H1 (cell line): ENCODE results near the gene ZDHHC16. TPM values are rescaled to one million over a fixed set of nuclear protein-coding genes. Genes with fewer than 3 reads are reported as not detected.

Experiments used
- CTCF ChIA-PET: fragments of 300-600 bp; sonication (Branson Sonifier 250); formaldehyde crosslinking; loops from one replicate; lab custom pipeline; 2021; ENCODE audit not compliant: partially characterized antibody; lab: Charles Lee
- POLR2A ChIA-PET: fragments of 300-600 bp; sonication (Branson Sonifier 250); formaldehyde crosslinking; loops from one replicate; lab custom pipeline; 2021; ENCODE audit warnings: inconsistent platforms; ENCODE audit not compliant: partially characterized antibody; lab: Charles Lee
- DNase-seq, 2 experiments: peaks; one replicate each; pipeline versions ENCODE4 v3.0.0 to v3.0.0-alpha.2; 2010 to 2022; ENCODE audit warnings: low spot score in 2 of 2, low read depth in 1 of 2, mixed read lengths in 1 of 2
- FAIRE-seq: peaks from 2 replicates; lab custom pipeline; 2011; peaks lifted over from hg19 to GRCh38; lab: Jason Lieb, UNC
- H2AFZ ChIP-seq: 2 replicates; pipeline ENCODE4 v1.8.1; 2012; ENCODE audit warnings: low read length, inconsistent platforms
- H2AK5ac ChIP-seq: 2 replicates; pipeline ENCODE4 v1.6.1; 2013; ENCODE audit warnings: low read depth, low read length
- H2BK120ac ChIP-seq: replicated peaks from 2 replicates; pipeline ENCODE3; 2013; ENCODE audit warnings: low read depth, low read length, inconsistent platforms
- H2BK12ac ChIP-seq: 2 replicates; pipeline ENCODE4 v1.6.1; 2013; ENCODE audit warnings: low read depth, low read length
- H2BK15ac ChIP-seq: 2 replicates; pipeline ENCODE4 v1.6.1; 2013; ENCODE audit warnings: low read length
- H2BK20ac ChIP-seq: 2 replicates; pipeline ENCODE4 v1.6.1; 2013; ENCODE audit warnings: low read length
- H2BK5ac ChIP-seq: 2 replicates; pipeline ENCODE4 v1.6.1; 2013; ENCODE audit warnings: low read depth, low read length
- H3K14ac ChIP-seq: 2 replicates; pipeline ENCODE4 v1.6.1; 2013; ENCODE audit warnings: inconsistent platforms; ENCODE audit not compliant: insufficient read length
- H3K18ac ChIP-seq: 2 replicates; pipeline ENCODE4 v1.6.1; 2013; ENCODE audit warnings: low read length; ENCODE audit errors: extremely low read depth
- H3K23ac ChIP-seq: 2 replicates; pipeline ENCODE4 v1.6.1; 2013; ENCODE audit warnings: inconsistent platforms; ENCODE audit not compliant: insufficient read length
- H3K23me2 ChIP-seq: 2 replicates; pipeline ENCODE4 v1.6.1; 2013; ENCODE audit warnings: low read depth, low read length
- H3K27ac ChIP-seq: 2 replicates; pipeline ENCODE4 v1.6.1; 2011; ENCODE audit warnings: low read depth, low read length, inconsistent platforms
- H3K27me3 ChIP-seq, 4 experiments: replicated peaks in 1 of 4; 1 replicate in 1 of 4; 2 replicates in 3 of 4; pipeline versions ENCODE4 v1.6.1 to v1.8.1; 2011 to 2013; ENCODE audit warnings: low read length in 3 of 4, mild to moderate bottlenecking in 3 of 4, inconsistent platforms in 2 of 4, mixed read lengths in 2 of 4, moderate library complexity in 1 of 4; ENCODE audit not compliant: control insufficient read depth in 3 of 4, insufficient read depth in 3 of 4; ENCODE audit errors: extremely low read depth in 1 of 4
- H3K36me3 ChIP-seq, 4 experiments: 2 replicates each; pipeline versions ENCODE4 v1.6.1 to v1.8.1; 2011 to 2013; ENCODE audit warnings: mild to moderate bottlenecking in 4 of 4, low read length in 3 of 4, moderate library complexity in 2 of 4, control low read depth in 1 of 4, inconsistent platforms in 1 of 4; ENCODE audit not compliant: insufficient read depth in 4 of 4, control insufficient read depth in 2 of 4
- H3K4ac ChIP-seq: replicated peaks from 2 replicates; pipeline ENCODE3; 2013; ENCODE audit warnings: low read length, low read depth, mixed read lengths, inconsistent platforms; ENCODE audit not compliant: insufficient read length
- H3K4me1 ChIP-seq, 4 experiments: replicated peaks in 1 of 4; 1 replicate in 1 of 4; 2 replicates in 3 of 4; pipeline versions ENCODE4 v1.6.1 to v1.8.1; 2011 to 2013; ENCODE audit warnings: low read length in 3 of 4, inconsistent platforms in 2 of 4, mixed read lengths in 1 of 4; ENCODE audit not compliant: insufficient read depth in 4 of 4, control insufficient read depth in 3 of 4
- H3K4me2 ChIP-seq, 2 experiments: 2 replicates each; pipeline versions ENCODE4 v1.6.1 to v1.8.1; 2011 to 2013; ENCODE audit warnings: low read depth in 2 of 2, low read length in 2 of 2, control low read depth in 1 of 2, inconsistent platforms in 1 of 2, mild to moderate bottlenecking in 1 of 2; ENCODE audit not compliant: insufficient read depth in 1 of 2
- H3K4me3 ChIP-seq, 4 experiments: fragments of 200-600, 300-600 bp in 1 of 4; sonication (generic), shearing (Covaris generic), sonication (Bioruptor Twin) in 1 of 4; 2 replicates each; pipeline versions ENCODE4 v1.5.1 to v1.8.1; 2011 to 2016; ENCODE audit warnings: low read length in 4 of 4, low read depth in 3 of 4, control low read depth in 2 of 4, inconsistent platforms in 2 of 4, mild to moderate bottlenecking in 2 of 4, mixed read lengths in 1 of 4, moderate library complexity in 1 of 4; ENCODE audit not compliant: insufficient read depth in 2 of 4; ENCODE audit errors: extremely low read depth in 1 of 4
- H3K56ac ChIP-seq: replicated peaks from 2 replicates; pipeline ENCODE3; 2013; ENCODE audit warnings: low read depth, mild to moderate bottlenecking, mixed read lengths, low read length, inconsistent platforms; ENCODE audit not compliant: insufficient read length
- H3K79me1 ChIP-seq: 2 replicates; pipeline ENCODE4 v1.6.1; 2013; ENCODE audit warnings: low read depth, low read length, control low read depth
- H3K79me2 ChIP-seq, 2 experiments: 2 replicates each; pipeline versions ENCODE4 v1.6.1 to v1.8.1; 2012 to 2013; ENCODE audit warnings: low read length in 2 of 2, mild to moderate bottlenecking in 2 of 2, inconsistent platforms in 1 of 2; ENCODE audit not compliant: insufficient read depth in 2 of 2, control insufficient read depth in 1 of 2
- H3K9ac ChIP-seq, 4 experiments: replicated peaks in 1 of 4; 1 replicate in 1 of 4; 2 replicates in 3 of 4; pipeline versions ENCODE4 v1.6.1 to v1.8.1; 2011 to 2013; ENCODE audit warnings: low read depth in 3 of 4, low read length in 3 of 4, control low read depth in 2 of 4, mild to moderate bottlenecking in 2 of 4, moderate library complexity in 2 of 4, inconsistent platforms in 1 of 4; ENCODE audit errors: extremely low read depth in 1 of 4
- H3K9me3 ChIP-seq, 2 experiments: 2 replicates each; pipeline versions ENCODE4 v1.6.1 to v1.8.1; 2012 to 2013; ENCODE audit warnings: mild to moderate bottlenecking in 2 of 2, moderate library complexity in 2 of 2, control low read depth in 1 of 2, inconsistent platforms in 1 of 2, low read depth in 1 of 2, low read length in 1 of 2, mixed read lengths in 1 of 2; ENCODE audit not compliant: insufficient read depth in 2 of 2
- H4K20me1 ChIP-seq, 2 experiments: replicated peaks in 1 of 2; 2 replicates each; pipeline versions ENCODE3 to v1.8.1; 2011 to 2013; ENCODE audit warnings: inconsistent platforms in 2 of 2, low read length in 2 of 2, mild to moderate bottlenecking in 1 of 2; ENCODE audit not compliant: insufficient read depth in 2 of 2, control insufficient read depth in 1 of 2
- H4K5ac ChIP-seq: 2 replicates; pipeline ENCODE4 v1.6.1; 2013; ENCODE audit warnings: low read length, low read depth, mixed read lengths, inconsistent platforms; ENCODE audit not compliant: insufficient read length
- H4K8ac ChIP-seq: 2 replicates; pipeline ENCODE4 v1.8.0; 2013; ENCODE audit warnings: mild to moderate bottlenecking, moderate library complexity, low read length, inconsistent platforms; ENCODE audit not compliant: insufficient read depth; ENCODE audit errors: extremely low read depth
- H4K91ac ChIP-seq: replicated peaks from 2 replicates; pipeline ENCODE3; 2013; ENCODE audit warnings: low read length, mixed read lengths, inconsistent platforms; ENCODE audit not compliant: insufficient read length
- ASH2L ChIP-seq: fragments of 200-600, 300-600 bp; sonication (generic); IDR thresholded peaks from one replicate; pipeline ENCODE4 v1.7.1; 2017; ENCODE audit warnings: low read length
- CHD2 ChIP-seq: IDR thresholded peaks from 2 replicates; pipeline ENCODE4 v1.6.1; 2012; ENCODE audit warnings: low read length, improper control_type of control experiment
- SAP30 ChIP-seq: fragments of 300-600 bp; sonication (generic); IDR thresholded peaks from 2 replicates; pipeline ENCODE4 v1.7.1; 2012; ENCODE audit warnings: low read length, moderate library complexity, mild to moderate bottlenecking, inconsistent platforms; ENCODE audit not compliant: insufficient read depth, insufficient replicate concordance
- SIN3A ChIP-seq, 2 experiments: IDR thresholded peaks in 1 of 2; conservative IDR thresholded peaks in 1 of 2; 2 replicates each; pipeline ENCODE4 v1.6.1; 2011 to 2012; ENCODE audit warnings: low read length in 2 of 2, improper control_type of control experiment in 1 of 2, low read depth in 1 of 2, mild to moderate bottlenecking in 1 of 2
- WGBS, 2 experiments: shearing (Covaris generic) in 1 of 2; methylation state at CpG; one replicate each; pipeline versions ENCODE4 v1.1.6 to v1.1.7; 2013 to 2015; ENCODE audit warnings: low lambda C conversion rate in 2 of 2, mixed read lengths in 2 of 2, inconsistent platforms in 1 of 2, low coverage in 1 of 2, missing lambda C conversion rate in 1 of 2; ENCODE audit not compliant: insufficient replicate concordance in 2 of 2, insufficient coverage in 1 of 2, insufficient read length in 1 of 2; ENCODE audit errors: extremely low coverage in 1 of 2, missing lambda C conversion rate in 1 of 2; 5-methylcytosine and 5-hydroxymethylcytosine counted together
- polyA plus RNA-seq, 7 experiments: library from polyadenylated mRNA; depleted of rRNA in 3 of 7; stranded (reverse) in 5 of 7; unstranded in 2 of 7; fragments of >200 nt in 5 of 7; fragments of 200-250 nt in 2 of 7; gene quantifications; 1 replicate in 5 of 7; 2 replicates in 1 of 7; 4 replicates in 1 of 7; pipeline versions ENCODE4 v1.2.1 to v1.2.3, GENCODE V29; 2011 to 2013; ENCODE audit warnings: missing spikeins in 2 of 7, mixed read lengths in 2 of 7
- total RNA-seq: library from RNA; stranded (reverse); fragmentation: NEBNext Ultra II Directional; extraction: Animal tissue kit (Norgen Biotek cat#: 25700); gene quantifications from 2 replicates; pipeline ENCODE4 v1.2.1, GENCODE V29; 2021

The ZDHHC16 gene
- total and polyA plus RNA-seq, 2 of the 8 experiments (the other 6 are each of a cell fraction or from before 2014, with no cell fraction given), result 45.9 to 108 TPM

DNA sequence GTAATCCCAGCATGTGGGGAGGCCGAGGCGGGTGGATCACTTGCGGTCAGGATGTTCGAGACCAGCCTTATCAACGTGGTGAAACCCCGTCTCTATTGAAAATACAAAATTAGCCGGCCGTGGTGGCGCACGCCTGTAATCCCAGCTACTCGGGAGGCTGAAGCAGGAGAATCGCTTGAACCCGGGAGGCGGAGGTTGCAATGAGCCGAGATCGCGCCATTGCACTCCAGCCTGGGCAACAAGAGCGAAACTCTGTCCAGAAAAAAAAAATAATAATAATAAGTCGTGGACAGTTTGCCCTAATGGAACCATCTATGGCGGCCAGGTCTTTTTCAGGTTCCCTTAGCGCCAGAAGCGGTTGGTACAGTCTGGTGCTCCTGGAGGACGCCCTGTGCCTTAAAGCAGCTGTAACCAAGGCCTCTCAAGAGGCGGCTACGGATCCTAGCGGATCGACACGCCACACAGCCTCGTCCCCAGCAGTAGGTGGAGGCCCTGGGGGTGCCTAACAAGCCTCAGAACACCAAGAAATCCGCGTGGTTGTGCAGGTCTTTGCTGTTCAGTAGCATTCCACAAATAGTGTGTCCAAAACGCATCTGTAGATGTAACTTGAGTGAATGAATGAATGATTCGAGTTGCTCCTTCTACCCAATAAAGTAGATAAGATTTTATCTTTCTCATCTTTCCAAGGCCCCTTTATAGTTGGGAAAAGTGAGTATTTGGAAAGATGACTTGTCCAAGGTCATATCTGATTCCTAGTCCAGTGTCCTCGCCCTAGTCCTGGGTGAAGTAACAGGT lies 19.0 kb upstream of the ZDHHC16 start:
- Histone ChIP-seq H2AFZ (no peak overlapping the region), H3K18ac (peak overlapping the region; percentile 82), H2BK5ac (peak overlapping the region; percentile 93), H3K14ac (no peak overlapping the region), H4K5ac (peak overlapping the region; percentile 83), H3K79me2 (peaks cover 21 to 39% of the 10 kb centered on the region in 2 experiments), H3K4me2 (peak overlapping the region; percentile 87 to 95), H4K91ac (peak overlapping the region; percentile 70), H4K8ac (peak overlapping the region; percentile 91; the same call in 1 of the 2 replicates), H2AK5ac (peak overlapping the region; percentile 94; the same call in 1 of the 2 replicates), H3K9me3 (no peaks in the 10 kb centered on the region), H4K20me1 (peaks cover 8 to 9% of the 10 kb centered on the region in 2 experiments), H3K27ac (peak overlapping the region; percentile 87), H2BK15ac (no peak overlapping the region), H3K23me2 (peaks cover 12% of the 10 kb centered on the region), H3K4me1 (peaks cover 3 to 6% (median 4%) of the 10 kb centered on the region in 4 experiments; a peak in 6 of 7 replicates), H3K56ac (peak overlapping the region; percentile 91), H2BK12ac (peak overlapping the region; percentile 53), H3K79me1 (no peaks in the 10 kb centered on the region), H2BK20ac (no peak overlapping the region), H2BK120ac (no peak overlapping the region), H3K36me3 (peaks cover 15 to 48% (median 31%) of the 10 kb centered on the region in 4 experiments), H3K27me3 (no peaks in the 10 kb centered on the region), H3K4me3 (peak overlapping the region; percentile 69 to 100 (median 93)), H3K4ac (peak overlapping the region; percentile 93), H3K9ac (peak overlapping the region; percentile 81 to 99 (median 94)), H3K23ac (no peak overlapping the region)
- POLR2A ChIA-PET, result interaction anchor here (0.5 to 10.5 kb wide), 16 partner anchors 8 to 354 kb away, joined by 3 to 185 read pairs (median 4); partner anchors contain the start of genes EXOSC1, RRP12 and ZDHHC16
- WGBS, 2 experiments, result 1% methylated on average over 34 of the region's 34 CpGs; no CpG with 5 or more reads in 1 of the 2 experiments
- CTCF ChIA-PET, result interaction anchor here (0.6 to 0.8 kb wide), 2 partner anchors 24 to 188 kb away, joined by 3 to 7 read pairs; no protein-coding TSS in a partner anchor
- DNase-seq (no peak), FAIRE-seq (no peak)
- TF ChIP-seq SIN3A (conservative IDR thresholded peaks at IDR 0.05 in 1 of 2, IDR thresholded peaks at IDR 0.05 in 1 of 2; ENCODE audit: low read depth in 1 of 2, low read length in 2 of 2) (peak in 1 of 2 experiments; percentile 39; a peak in 1 of 4 replicates), CHD2 (no peak), ASH2L (peak; percentile 36), SAP30 (peak; percentile 28)
